CD1c-positive myeloid dendritic cell (primary cell): ENCODE measurements around the gene SLC24A3.
"Not testable (repeated sequence)": the region's sequence is repeated elsewhere in the genome, so short reads cannot be mapped to it uniquely, and the experiment has no call there.

ENCODE experiments used
- DNase-seq: peaks from one replicate; pipeline ENCODE4 v3.0.0-alpha.2; 2016; ENCODE audit errors: extremely low spot score

The SLC24A3 gene

GRCh38 chr20:19742974-19743639, 530.7 kb downstream of the SLC24A3 start:
- DNase-seq = peak; percentile 72

- DNase-seq = no peak
These were observed 531.2 kb downstream of the SLC24A3 start for GRCh38 chr20:19743640-19743995.

GRCh38 chr20:19745106-19745505, 532.7 kb downstream of the SLC24A3 start:
- DNase-seq = no peak

- DNase-seq = no peak
These were observed 533.1 kb downstream of the SLC24A3 start for GRCh38 chr20:19745584-19745983.

GRCh38 chr20:19746396-19746795, 534.0 kb downstream of the SLC24A3 start:
- DNase-seq = no peak

GRCh38 chr20:19747903-19748302, 535.5 kb downstream of the SLC24A3 start:
- no peak for DNase-seq

GRCh38 chr20:19748681-19749080, 536.2 kb downstream of the SLC24A3 start:
- no peak for DNase-seq

- DNase-seq = no peak
These were observed 537.2 kb downstream of the SLC24A3 start for GRCh38 chr20:19749618-19750071.

GRCh38 chr20:19750101-19750606, 537.7 kb downstream of the SLC24A3 start:
- no peak for DNase-seq

GRCh38 chr20:19750907-19751636, 538.6 kb downstream of the SLC24A3 start:
- peak; percentile 41 for DNase-seq

GRCh38 chr20:19754201-19754600, 541.8 kb downstream of the SLC24A3 start:
- DNase-seq = not testable (repeated sequence)

GRCh38 chr20:19756761-19757486, 544.5 kb downstream of the SLC24A3 start:
- no peak for DNase-seq

GRCh38 chr20:19757487-19758132, 545.2 kb downstream of the SLC24A3 start:
- peak; percentile 47 for DNase-seq

GRCh38 chr20:19758133-19758500, 545.7 kb downstream of the SLC24A3 start, which contains the start of gene RIN2:
TSS of gene RIN2 (plus strand) at chr20:19758258. CDS start at chr20:19889602, 131,344 bp downstream.
- peak; percentile 62 for DNase-seq

GRCh38 chr20:19758501-19759331, 546.3 kb downstream of the SLC24A3 start:
- DNase-seq = peak; percentile 84

GRCh38 chr20:19760371-19760721, 547.9 kb downstream of the SLC24A3 start:
- no peak for DNase-seq

GRCh38 chr20:19761326-19761725, 548.9 kb downstream of the SLC24A3 start:
- no peak for DNase-seq

GRCh38 chr20:19761841-19762240, 549.4 kb downstream of the SLC24A3 start:
- no peak for DNase-seq

GRCh38 chr20:19764207-19764606, 551.8 kb downstream of the SLC24A3 start:
- peak; percentile 14 for DNase-seq

- DNase-seq = no peak
These were observed 552.8 kb downstream of the SLC24A3 start for GRCh38 chr20:19765266-19765665.

GRCh38 chr20:19765913-19766312, 553.5 kb downstream of the SLC24A3 start:
- no peak for DNase-seq
